ENCODE measurements around the gene COL4A3. TPM values are rescaled to one million over a fixed set of nuclear protein-coding genes. Genes with fewer than 3 reads are reported as not detected.

Gene COL4A3
- polyA plus RNA-seq, 3 donors = 34.0 to 78.8 (median 47.1) TPM

DNA sequence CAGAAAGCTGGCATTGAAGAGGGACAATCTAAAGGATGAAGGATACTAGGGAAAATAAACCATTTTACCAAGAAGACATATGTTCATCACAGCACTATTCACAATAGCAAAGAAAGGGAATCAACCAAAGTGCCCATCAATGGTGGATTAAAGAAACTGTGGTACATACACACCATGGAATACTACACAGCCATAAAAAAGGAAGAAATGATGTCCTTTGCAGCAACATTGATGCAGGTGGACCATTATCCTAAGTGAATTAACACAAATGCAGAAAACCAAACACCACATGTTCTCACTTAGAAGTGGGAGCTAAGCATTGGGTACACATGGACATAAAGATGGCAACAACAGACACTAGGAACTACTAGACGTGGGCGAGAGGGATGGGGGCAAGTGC is 153.4 kb downstream of the COL4A3 start:
- no peak for DNase-seq (ENCODE audit: extremely low read depth in 1 of 11, low read depth in 9 of 11, low spot score in 4 of 11)

DNA sequence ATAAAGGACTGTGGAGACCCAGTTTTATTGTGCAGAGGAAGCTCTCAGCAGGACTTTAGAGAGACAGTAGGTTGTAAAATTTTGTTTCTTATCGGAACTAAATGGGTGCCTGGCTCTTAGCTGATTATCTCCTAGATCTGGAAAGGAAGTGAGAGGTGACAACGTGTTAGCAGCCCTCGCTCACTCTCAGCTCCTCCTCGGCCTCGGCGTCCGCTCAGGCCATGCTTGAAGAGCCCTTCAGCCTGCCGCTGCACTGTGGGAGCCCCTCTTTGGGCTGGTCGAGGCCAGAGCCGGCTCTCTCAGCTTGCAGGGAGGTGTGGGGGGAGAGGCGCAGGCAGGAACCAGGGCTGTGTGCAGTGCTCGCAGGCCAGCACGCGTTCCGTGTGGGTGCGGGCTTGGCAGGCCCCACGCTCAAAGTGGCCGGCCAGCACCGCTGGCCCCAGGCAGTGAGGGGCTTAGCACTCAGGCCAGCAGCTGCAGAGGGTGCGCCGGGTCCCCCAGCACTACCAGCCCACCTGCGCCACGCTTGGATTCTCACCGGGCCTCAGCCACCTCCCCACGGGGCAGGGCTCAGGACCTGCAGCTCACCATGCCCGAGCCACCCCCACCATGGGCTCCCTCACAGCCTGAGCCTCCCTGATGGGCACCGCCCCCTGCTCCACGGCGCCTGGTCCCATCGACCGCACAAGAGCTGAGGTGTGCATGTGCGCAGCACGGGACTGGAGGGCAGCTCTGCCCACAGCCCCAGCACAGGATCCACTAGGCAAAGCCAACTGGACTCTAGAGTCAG is 156.1 kb downstream of the COL4A3 start:
- DNase-seq (ENCODE audit: extremely low read depth in 1 of 11, low read depth in 9 of 11, low spot score in 4 of 11) = no peak

DNA sequence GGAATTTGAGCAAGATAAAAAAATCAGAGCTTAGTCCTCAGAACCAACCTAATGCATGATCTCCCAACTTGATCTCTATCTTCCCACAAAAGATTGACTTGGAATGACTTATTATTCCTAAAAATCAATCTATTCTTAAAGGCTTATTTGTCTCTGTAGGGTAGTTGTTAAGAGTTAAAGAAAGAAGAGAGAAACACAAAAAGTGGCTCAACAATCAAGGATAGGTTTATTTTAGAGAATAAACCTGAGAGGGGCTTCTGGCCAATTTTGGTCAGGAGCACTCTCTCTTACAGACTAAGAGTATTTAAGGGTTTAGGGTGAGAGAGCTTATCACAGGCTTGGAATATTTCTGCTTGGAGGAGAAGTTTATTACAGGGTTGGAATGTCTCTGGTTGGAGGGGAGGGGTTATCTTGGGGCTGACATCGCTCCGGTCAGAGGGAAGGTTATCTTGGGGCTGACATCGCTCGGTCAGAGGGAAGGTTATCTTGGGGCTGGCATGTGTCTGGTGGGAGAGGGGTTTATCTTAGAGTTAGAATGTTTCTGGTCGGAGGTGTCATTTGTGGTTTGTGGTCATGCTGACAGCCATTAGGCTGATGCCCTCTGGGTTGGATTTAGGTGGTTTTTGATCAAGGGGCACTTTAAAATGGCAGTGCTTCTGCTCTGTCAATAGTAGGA is 158.2 kb downstream of the COL4A3 start:
- DNase-seq (ENCODE audit: extremely low read depth in 1 of 11, low read depth in 9 of 11, low spot score in 4 of 11) = no peak

DNA sequence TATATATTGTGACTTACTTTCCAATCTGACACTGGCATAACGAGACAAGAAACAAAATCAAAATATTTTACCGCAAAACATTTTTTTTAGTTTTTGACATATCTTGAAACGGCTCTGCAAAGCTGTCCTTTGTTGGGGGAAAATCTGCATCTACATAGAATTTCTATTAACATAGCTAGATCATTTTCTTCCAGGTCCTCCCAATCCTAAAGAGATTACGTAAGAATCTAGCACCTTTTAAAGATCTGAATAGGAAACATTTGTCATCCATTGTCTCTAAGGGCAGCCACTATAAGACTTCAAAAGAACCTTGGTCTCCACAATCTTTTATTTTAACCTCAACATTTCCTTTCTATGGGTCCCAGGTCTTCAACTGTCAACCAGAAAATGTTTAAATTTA is 159.4 kb downstream of the COL4A3 start:
- no peak for DNase-seq (ENCODE audit: extremely low read depth in 1 of 11, low read depth in 9 of 11, low spot score in 4 of 11)

DNA sequence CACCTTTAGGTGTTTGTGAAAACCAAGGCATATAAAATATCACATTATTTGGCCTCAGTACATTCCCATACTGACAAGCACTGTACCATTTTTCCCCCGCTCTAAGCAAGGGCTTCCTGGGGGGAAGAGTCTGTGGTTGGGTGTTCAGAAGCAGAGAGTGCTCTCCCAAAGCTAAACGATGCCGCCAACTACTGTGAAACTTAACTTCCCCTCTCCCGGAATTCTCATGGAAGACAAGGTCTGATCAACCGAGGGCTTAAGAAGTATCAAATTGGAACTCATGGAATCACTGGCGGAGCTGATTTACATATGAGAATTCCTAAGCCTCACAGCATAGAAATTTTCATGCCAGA is 160.2 kb downstream of the COL4A3 start:
- no peak for DNase-seq (ENCODE audit: extremely low read depth in 1 of 11, low read depth in 9 of 11, low spot score in 4 of 11)

DNA sequence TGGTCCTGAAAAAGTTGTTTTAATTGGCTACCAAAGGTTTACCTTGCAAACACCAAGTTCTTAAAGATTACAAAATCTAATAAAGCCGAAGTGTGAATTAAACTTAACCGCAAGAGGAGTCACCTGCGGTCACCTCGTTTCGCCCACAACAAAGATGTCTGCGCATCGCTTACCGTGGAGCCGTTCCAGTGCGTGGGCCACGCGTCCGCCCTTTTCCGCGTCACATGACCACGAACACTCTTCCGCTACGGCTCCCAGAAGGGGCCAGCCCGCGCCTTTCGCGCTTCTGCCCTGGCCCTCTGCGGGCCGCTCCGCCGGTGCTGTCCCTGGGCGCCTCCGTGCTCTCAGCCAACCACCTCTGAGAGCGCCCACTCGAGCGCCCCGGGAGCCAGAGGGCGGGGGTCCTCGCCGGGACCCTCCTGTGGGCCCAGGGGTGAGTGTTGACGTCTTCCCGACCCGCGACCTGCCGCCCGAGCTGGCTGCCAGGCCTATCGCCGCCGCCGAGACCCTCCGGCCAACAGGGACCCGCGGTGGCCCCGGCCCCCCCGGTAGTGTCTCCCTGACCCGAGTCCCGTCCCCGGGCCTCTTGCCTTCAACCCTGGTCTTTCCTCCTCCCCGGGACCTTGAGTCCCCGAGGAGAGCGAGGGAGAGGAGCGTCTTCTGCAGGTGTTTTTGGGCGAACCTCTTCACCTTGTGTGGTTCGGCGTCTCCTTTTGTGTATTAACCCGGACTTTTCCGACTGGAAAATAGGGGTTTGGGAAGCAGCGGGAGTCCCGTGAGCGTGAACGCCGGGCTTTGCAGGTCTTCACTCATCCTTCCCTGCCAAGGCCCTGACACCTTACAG is 160.8 kb downstream of the COL4A3 start, which contains the start of gene MFF:
Gene MFF (plus strand): TSS at position 257 of the 844 bp plus-strand sequence. CDS start 5,415 bp downstream, outside the sequence.
- DNase-seq (ENCODE audit: extremely low read depth in 1 of 11, low read depth in 9 of 11, low spot score in 4 of 11) = peak; percentile 81 to 95 (median 91)

DNA sequence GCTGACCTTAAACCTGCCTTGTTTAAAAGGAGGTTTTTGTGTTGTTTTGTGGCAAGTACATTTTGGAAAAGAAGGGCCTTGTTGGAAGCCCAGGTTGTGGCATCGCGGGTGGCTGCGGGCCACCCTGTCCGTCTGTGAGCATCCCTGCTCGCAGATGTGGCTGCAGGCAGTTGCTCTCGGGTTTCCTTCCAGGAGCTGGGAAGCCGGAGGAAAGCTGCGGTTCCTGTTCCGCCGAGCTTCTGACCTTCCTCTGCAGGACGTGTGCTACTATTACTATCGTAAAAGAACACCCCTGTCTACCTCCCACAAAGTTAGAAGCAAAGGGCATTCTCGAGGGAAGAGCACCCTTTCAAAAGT is 161.4 kb downstream of the COL4A3 start:
- DNase-seq (ENCODE audit: extremely low read depth in 1 of 11, low read depth in 9 of 11, low spot score in 4 of 11) = peak in 4 of 11 donors; percentile 10 to 26 (median 18)

DNA sequence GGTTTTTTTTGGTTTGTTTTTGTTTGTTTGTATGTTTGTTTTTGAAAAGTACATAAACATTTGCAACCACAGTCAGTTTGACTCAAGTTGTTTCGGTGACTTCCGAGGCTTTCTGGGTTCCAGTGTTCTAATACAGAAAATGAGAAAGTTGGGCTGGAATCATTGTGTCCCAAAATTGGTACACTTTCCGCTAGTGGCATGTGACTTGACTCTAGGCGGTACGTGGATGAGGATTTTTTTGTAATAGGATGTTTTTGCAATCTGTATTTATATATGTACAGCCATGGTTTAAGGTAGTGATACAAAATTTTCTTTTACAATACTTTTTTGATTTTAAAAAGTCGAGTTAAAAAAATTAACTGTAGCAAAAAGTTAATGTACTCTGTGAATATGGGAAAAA is 162.4 kb downstream of the COL4A3 start:
- DNase-seq (ENCODE audit: extremely low read depth in 1 of 11, low read depth in 9 of 11, low spot score in 4 of 11) = no peak

DNA sequence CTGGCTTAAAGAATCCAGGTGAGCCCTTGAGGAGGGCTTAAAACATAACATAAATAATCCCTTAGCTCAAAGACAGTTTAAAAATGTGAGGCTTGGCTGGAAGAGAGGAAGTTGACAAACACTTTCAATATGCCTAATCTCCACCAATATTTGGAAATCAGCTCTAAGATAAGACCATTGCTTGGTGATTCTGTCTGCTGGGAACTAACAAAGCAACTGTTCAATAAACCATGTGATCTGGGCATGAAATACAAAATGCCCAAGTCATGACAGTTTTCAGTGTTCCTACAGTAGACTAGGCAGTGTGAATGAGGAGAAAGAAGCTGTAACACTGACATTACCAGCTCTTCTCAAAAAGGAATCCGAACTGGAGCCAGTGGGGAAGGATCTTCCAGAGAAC is 171.3 kb downstream of the COL4A3 start:
- DNase-seq (ENCODE audit: extremely low read depth in 1 of 11, low read depth in 9 of 11, low spot score in 4 of 11) = no peak

DNA sequence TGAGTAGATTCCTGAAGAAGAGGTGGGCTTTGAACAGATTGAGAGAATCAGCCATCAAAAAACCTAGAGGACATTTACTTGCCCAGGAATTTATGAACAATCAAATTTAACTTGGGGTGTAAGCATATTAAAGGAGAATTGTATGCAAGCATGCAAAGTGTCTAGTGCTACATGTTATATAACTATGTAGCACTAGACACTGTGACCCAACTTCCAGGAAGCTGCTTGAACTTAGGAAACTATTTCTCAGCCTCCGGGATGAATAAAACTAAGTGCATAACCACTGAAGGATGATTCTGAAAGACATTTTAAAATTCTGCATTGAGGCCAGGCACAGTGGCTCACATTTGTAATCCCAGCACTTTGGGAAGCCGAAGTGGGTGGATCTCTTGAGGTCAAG is 173.0 kb downstream of the COL4A3 start:
- DNase-seq (ENCODE audit: extremely low read depth in 1 of 11, low read depth in 9 of 11, low spot score in 4 of 11) = no peak

DNA sequence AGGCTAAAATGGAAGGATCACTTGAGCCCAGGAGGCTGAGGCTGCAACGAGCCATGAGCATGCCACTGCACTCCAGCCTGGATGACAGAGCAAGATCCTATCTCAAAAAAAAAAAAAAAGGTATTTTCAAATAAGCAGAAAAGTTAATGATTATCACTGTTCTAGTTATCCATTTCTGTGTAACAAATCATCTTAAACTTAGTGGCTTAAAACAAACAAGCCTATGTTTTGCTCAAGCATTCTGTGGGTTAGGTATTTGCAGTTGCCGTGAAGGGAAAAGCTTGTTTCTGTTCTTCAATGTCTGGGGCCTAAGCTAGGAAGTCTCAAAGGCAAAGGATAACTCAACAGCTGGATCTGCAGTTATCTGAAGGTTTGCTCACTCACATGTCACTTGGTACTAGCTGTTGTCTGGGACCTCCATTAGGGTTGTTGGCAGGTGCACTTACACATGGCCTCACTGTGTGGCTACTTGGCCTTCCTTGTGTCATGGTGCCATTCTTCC is 174.7 kb downstream of the COL4A3 start:
- peak in 5 of 11 donors; percentile 8 to 52 (median 12) for DNase-seq (ENCODE audit: extremely low read depth in 1 of 11, low read depth in 9 of 11, low spot score in 4 of 11)

DNA sequence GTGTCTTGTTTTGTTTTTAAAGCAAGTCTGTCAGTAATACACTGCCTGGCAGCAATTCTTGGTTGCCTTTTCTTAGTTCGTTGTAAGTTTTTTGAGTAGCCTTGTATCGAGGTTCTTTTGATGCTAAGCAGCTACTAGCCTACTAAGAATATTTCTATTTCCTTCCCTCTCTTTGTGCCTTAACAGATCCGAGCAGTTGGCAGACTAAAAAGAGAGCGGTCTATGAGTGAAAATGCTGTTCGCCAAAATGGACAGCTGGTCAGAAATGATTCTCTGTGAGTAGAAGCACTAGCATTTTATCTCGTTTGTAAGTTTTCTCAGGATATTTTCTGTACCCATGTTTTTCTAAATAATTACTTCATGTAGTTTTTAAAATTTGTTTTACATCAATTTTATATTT is 175.7 kb downstream of the COL4A3 start:
- DNase-seq (ENCODE audit: extremely low read depth in 1 of 11, low read depth in 9 of 11, low spot score in 4 of 11) = no peak

DNA sequence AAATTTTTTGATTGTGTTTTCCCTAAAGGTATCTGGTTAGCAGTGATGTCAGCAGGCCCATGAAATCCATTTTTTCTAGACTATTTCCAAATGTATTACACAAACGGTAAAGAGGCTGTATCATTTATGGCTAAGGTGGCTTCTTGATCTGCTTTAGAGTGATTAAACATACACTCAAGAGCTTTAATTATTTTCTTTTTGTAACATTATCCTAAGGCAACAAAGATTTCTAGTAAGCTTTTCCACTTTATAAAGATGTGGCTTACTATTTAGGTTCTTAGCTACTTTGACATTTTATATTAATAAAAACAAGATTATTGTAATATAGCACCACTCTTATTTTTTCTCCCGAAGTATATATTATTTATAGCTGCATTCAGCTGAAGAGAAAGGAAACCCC is 177.1 kb downstream of the COL4A3 start:
- DNase-seq (ENCODE audit: extremely low read depth in 1 of 11, low read depth in 9 of 11, low spot score in 4 of 11) = no peak

DNA sequence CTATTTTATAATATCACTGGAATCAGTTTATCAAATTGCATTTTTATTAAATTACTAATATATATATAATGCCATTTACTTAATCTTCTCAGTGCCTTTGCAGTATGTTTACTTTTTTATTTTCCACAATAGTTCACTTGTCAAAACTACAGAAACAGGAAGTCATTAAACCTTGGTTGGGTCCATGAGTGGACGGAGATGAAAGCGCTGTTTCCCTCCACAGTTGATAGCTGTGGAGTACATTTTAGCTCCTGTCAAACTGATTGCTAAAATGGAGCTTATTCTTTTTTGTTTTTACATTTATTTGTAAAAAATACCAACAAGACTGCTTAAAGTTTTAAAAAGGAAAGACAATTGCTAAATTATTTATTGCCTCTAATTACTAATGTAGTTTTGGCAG is 179.8 kb downstream of the COL4A3 start:
- no peak for DNase-seq (ENCODE audit: extremely low read depth in 1 of 11, low read depth in 9 of 11, low spot score in 4 of 11)

DNA sequence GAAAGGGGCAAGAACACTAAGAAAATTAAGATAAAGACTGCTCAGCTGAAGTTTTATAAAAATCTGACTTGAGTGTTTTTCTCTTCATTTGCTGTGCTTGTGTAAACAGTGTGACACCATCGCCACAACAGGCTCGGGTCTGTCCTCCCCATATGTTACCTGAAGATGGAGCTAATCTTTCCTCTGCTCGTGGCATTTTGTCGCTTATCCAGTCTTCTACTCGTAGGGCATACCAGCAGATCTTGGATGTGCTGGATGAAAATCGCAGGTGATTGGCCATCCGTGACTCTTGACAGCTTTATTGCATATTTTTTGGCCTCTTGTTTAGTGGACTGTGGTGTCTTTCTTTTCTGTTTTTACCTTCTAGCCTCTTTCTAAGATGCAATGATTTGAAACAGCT is 182.7 kb downstream of the COL4A3 start:
- DNase-seq (ENCODE audit: extremely low read depth in 1 of 11, low read depth in 9 of 11, low spot score in 4 of 11) = peak in 3 of 11 donors; percentile 9 to 25 (median 18)

DNA sequence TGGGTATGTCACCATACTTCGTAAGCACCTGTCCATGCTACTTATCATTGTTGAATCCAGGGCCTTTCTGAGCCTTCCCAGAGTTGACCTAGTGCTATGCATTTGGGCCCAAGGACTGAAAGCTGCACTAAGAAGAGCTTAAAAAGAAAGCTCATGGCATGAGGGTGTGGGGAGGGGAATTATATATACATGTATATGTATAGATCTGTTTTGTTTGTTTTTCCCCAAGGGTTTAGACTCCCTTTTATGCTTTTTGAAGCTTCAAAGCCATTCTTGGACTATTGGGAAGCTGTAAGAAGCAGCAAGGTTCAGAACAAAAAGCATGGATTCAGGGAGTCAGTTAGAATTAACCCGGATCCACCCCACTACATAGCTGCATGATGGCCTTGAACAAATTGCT is 183.9 kb downstream of the COL4A3 start:
- DNase-seq (ENCODE audit: extremely low read depth in 1 of 11, low read depth in 9 of 11, low spot score in 4 of 11) = no peak

DNA sequence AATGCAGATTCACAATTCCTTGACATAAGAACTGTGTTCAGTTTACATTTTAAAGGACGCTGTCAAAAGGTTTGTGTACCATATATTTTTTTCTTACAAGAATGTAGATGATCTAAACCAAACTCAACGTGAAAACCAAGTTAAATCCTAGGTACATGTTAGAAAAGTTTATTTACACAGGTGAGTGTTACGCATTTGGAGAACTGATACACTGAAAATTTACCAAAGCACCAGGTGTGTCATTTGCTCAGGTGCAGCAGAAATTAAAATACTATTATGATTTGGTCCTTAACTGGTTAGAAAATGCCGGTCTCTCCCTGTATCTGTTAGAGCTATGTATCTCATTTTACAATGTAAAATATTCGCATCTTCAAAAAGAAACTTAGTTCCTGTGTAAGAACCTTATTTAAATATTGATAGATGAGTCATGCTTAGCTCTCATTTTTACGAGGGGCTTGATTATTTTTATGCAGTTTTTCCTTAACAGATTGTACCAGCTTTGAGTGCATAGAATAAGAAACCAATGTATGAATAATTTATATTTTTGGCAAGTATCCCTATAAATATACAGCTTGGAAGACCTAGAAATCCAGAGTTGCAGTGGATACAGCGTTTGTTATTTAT is 185.7 kb downstream of the COL4A3 start:
- DNase-seq (ENCODE audit: extremely low read depth in 1 of 11, low read depth in 9 of 11, low spot score in 4 of 11) = no peak

DNA sequence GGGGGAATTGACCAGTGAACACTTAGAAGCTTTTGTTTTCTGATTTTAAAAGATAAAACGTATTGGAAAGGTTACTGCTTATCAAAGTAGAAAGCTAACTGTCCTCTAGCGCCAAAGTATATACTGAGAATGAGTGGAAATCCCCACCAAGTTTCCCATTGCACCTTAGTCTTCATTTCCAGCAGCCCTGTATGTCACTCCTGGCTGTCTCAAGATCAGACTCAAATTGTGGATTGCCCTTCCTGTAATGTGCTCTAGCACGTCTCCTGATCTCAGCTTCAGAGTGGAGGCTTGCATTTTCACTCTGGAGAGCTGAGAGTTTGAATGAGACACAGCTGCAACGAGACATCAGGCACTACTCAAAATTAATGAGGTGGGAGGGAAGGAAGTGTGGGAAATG is 187.2 kb downstream of the COL4A3 start:
- no peak for DNase-seq (ENCODE audit: extremely low read depth in 1 of 11, low read depth in 9 of 11, low spot score in 4 of 11)

DNA sequence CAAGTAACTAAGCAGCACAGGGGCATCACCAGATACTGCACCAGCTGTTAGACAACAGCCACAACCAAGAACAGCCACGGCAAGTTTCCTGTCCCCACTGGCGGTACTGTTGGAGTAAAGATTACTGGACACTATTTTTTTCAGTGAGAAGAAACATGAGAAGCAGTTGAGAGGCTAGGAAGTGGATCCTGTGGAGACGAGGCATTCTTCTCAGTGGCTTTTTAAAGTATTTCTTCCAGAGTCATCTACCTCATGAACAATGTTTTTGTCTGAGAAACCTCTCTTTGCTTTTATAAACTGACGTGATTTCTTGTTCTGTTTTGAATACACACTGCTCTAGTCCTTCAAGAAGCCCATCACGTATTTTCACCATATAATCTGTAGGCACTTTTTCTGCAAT is 195.9 kb downstream of the COL4A3 start:
- DNase-seq (ENCODE audit: extremely low read depth in 1 of 11, low read depth in 9 of 11, low spot score in 4 of 11) = no peak

Measured in renal cortex interstitium (tissue), 11 donors.